ENCODE results near the gene PICK1. TPM values are rescaled to one million over a fixed set of nuclear protein-coding genes. Genes with fewer than 3 reads are reported as not detected.
A peak's percentile ranks its signal among the peaks of the same experiment; 100 is the strongest.

The PICK1 gene
- total RNA-seq, 2 donors from 2014 or later: 27.6 to 47.2 TPM

GRCh38 chr22:38028344-38029130, 28.7 kb upstream of the PICK1 start:
- H3K36me3 ChIP-seq: no peaks in the 10 kb centered on the region
- H3K9ac ChIP-seq (ENCODE audit: low read depth in 2 of 2, low read length in 2 of 2): no peak overlapping the region
- no peak for DNase-seq
- intact Hi-C loops (cut with DNase I): no loop called here
- H3K9me3 ChIP-seq: no peaks in the 10 kb centered on the region
- no peak for TF ChIP-seq CTCF (IDR thresholded peaks at IDR 0.05)
- no peak overlapping the region for H3K27ac ChIP-seq
- no peaks in the 10 kb centered on the region for H3K27me3 ChIP-seq
- peaks cover 4% of the 10 kb centered on the region for H3K4me1 ChIP-seq
- no peak overlapping the region for H3K4me3 ChIP-seq

GRCh38 chr22:38029370-38029769, 27.8 kb upstream of the PICK1 start:
- DNase-seq: no peak
- Histone ChIP-seq H3K36me3 (no peaks in the 10 kb centered on the region), H3K27ac (no peak overlapping the region), H3K4me3 (no peak overlapping the region), H3K4me1 (peaks cover 4% of the 10 kb centered on the region), H3K9ac (ENCODE audit: low read depth in 2 of 2, low read length in 2 of 2) (no peak overlapping the region), H3K27me3 (no peaks in the 10 kb centered on the region), H3K9me3 (no peaks in the 10 kb centered on the region)
- no peak for TF ChIP-seq CTCF (IDR thresholded peaks at IDR 0.05)
- intact Hi-C loops (cut with DNase I): no loop called here

DNA sequence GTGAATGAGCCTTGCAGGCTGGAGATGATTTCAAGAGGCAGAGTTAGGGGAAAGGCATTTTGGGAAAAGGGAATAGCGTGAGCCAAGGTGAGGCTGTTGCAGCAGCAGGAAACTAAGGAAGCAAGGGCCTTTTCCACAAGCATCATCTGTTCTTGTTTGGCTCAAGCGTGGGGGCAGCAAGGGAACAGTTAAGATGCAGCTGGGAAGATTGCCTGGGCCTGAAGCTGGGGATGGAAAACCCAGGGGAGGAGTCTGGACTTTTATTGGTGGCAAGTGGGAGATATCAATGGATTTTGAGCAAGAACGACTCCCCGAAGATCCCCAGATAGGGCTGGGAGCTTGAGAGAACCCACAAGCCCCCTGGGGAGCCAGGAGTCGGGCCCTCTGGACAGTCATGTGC, 27.3 kb upstream of the PICK1 start:
- no peak for DNase-seq
- no peak overlapping the region for H3K27ac ChIP-seq
- no peak overlapping the region for H3K9ac ChIP-seq (ENCODE audit: low read depth in 2 of 2, low read length in 2 of 2)
- intact Hi-C loops (cut with DNase I): no loop called here
- H3K4me1 ChIP-seq: peaks cover 4% of the 10 kb centered on the region
- no peaks in the 10 kb centered on the region for H3K36me3 ChIP-seq
- TF ChIP-seq CTCF (IDR thresholded peaks at IDR 0.05): no peak
- H3K27me3 ChIP-seq: no peaks in the 10 kb centered on the region
- no peak overlapping the region for H3K4me3 ChIP-seq
- H3K9me3 ChIP-seq: no peaks in the 10 kb centered on the region

GRCh38 chr22:38030311-38031133, 26.7 kb upstream of the PICK1 start:
- Histone ChIP-seq H3K9ac (ENCODE audit: low read depth in 2 of 2, low read length in 2 of 2) (peak overlapping the region in 1 of 2 donors; percentile 44), H3K4me1 (peaks cover 4% of the 10 kb centered on the region), H3K36me3 (no peaks in the 10 kb centered on the region), H3K9me3 (no peaks in the 10 kb centered on the region), H3K27me3 (no peaks in the 10 kb centered on the region), H3K27ac (no peak overlapping the region), H3K4me3 (no peak overlapping the region)
- no peak for TF ChIP-seq CTCF (IDR thresholded peaks at IDR 0.05)
- intact Hi-C loops (cut with DNase I): no loop called here
- DNase-seq: peak; percentile 80

GRCh38 chr22:38031491-38031890, 25.7 kb upstream of the PICK1 start:
- Histone ChIP-seq H3K4me3 (no peak overlapping the region), H3K27ac (no peak overlapping the region), H3K27me3 (no peaks in the 10 kb centered on the region), H3K4me1 (peaks cover 4% of the 10 kb centered on the region), H3K36me3 (no peaks in the 10 kb centered on the region), H3K9me3 (no peaks in the 10 kb centered on the region), H3K9ac (ENCODE audit: low read depth in 2 of 2, low read length in 2 of 2) (no peak overlapping the region)
- TF ChIP-seq CTCF (IDR thresholded peaks at IDR 0.05): no peak
- DNase-seq: no peak
- intact Hi-C loops (cut with DNase I): no loop called here

Data from colonic mucosa (tissue), 4 donors.